HG02943 (cell line): ENCODE data around the gene ZNF609.

Experiments used
- ATAC-seq: cut with Tn5 transposase; IDR thresholded peaks from one replicate; pipeline ENCODE4 v1.9.1; 2021; ENCODE audit warnings: mild to moderate bottlenecking, low read depth, moderate library complexity; ENCODE audit not compliant: unreplicated experiment

Gene ZNF609

DNA sequence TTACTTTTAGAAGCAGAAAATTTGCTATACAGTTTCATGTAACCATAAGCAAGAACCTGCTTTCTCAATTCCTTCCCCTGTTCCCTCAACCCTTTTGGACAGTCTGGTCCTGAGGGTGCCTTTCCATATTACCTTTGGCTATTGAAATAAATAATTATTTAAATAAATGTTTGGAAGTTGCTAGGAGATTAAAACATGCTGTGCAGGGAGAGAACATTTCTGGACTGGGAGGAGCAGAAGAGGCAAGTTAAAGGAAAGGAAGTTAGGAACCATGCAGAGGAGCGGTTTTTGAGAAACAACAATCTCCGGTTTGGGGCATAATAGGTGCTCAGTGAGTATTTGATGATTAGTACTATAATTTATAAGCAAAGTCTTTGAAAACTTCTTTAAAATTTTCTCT, 41.8 kb downstream of the ZNF609 start:
- no peak for ATAC-seq

DNA sequence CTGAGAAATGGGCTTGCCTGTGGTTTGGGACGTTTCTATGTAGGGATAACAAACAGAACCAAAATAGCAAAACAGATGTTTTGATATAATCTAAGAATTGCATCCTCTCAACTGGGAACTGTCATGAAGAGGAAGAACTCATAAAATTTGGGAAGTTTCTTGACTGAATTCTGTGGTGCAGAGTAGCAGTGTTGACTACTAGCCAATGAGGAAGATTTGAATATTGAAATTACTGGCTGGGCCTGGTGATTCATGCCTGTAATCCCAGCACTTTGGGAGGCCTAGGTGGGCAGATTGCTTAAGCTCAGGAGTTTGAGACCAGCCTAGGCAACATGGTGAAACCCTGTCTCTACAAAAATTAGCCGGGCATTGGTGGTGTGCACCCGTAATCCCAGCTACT, 42.2 kb downstream of the ZNF609 start:
- no peak for ATAC-seq

DNA sequence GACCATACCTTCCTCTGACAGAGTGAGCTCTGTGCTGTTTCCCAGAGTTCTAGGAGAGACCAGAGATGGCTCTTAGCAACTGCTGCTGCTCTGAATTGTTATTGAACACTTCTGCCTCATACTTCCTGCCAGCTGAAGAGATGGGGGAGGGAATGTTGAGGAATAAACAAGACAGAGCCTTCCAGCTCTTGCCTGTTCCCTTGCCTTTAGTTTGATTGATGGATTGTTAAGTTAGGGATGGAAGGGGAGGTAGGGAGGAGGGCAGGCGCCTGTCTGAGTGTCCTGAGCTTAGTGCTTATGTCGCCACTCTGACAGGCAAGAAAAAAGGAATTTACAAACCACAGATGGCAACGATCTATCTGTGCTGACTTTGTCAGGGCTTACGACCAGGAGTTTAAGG, 42.8 kb downstream of the ZNF609 start:
- no peak for ATAC-seq

DNA sequence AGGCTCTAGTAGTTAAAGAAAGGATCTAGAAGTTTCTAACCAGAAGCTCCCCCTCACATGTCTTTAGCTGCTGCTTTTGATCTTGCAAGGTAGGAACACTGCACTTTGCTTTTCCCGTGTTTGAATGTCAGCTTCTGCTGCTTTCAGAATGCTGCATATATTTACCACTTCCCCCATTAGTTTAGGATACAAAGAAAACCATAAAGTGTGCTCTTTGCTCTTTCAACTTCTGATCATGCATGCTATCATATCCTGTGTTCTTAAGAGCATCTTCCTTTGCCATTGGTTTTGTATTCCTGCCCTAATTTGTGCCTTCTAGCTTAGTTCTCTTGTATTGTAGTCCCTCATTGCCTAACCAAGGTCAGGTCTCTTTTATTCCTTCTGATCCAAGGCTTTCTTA, 43.3 kb downstream of the ZNF609 start:
- no peak for ATAC-seq

DNA sequence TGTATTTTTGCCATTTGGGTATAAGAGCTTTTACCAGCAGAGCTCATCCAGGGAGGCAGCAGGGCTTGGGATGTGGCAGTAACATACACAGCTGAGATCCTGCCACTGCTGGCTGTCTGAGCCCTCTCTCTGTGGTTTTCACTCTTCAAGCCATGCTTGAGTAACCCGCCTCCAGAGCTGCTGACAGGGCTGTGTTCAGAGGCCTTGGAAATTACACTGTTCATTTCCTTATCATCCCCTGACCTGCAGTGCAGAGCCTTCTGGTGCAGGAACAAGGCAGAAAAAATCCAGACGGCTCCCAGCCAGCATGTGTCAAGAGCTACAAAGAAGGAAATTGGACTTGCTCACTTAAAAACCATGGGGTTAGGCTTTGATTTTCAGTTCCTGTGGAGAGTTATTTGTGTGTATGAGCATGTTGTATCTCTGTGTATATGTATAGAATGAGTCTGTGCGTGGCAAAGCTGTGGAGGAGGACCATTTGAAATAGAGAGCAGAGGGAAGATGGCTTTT, 47.0 kb downstream of the ZNF609 start:
- peak; percentile 70 for ATAC-seq

DNA sequence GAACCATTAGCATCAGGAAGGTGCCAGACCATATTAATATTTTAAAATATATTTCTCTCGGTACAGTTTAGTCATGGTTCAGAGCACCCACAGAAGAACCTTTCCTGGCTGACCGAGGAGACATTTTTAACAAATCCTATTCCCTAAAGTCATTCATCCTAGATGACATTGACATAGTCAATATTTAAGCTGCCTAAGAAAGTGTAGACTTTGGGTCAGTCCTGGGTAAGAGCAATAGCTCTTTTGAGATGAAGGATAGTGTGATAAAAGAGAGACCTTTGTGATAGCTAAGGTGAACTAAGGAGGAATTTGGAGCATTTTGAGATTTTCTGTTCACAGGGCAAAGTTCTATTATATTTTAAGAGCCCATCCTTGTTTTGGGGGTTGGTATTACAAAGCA, 47.5 kb downstream of the ZNF609 start:
- no peak for ATAC-seq

DNA sequence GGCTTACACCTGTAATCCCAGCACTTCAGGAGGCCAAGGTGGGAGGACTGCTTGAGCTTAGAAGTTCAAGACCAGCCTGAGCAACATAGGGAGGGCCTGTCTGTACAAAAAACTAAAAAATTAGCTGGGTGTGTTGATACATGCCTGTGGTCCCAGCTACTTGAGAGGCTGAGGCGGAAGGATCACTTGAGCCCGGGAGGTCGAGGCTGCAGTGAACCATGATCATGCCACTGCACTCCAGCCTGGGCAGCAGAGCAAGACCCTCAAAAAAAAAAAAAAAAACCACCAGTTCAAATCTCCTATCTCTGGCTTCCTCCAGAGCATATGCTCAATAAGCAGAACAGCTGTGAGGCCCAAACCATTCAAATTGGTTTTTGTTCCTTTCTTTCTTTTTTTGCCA, 53.4 kb downstream of the ZNF609 start:
- no peak for ATAC-seq

DNA sequence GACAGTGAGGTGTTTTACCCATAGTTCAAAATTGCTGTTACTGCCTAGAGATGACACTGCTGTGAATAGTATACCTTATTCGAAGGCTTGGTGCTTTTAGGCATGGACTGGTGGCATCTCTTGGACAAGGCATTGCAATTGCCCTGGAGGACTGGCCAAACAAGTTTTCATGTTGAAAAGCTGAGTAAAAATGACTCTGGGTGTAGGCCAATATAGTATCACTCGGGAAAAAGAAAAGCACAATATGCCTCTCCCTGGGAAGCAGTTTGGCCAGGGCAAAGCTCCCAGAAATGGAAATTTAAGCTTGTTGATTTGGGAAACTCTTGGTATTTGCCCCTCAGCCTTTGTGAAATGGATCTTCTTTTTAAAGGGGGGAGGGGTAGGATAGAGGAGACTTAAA, 54.8 kb downstream of the ZNF609 start:
- ATAC-seq, result no peak

DNA sequence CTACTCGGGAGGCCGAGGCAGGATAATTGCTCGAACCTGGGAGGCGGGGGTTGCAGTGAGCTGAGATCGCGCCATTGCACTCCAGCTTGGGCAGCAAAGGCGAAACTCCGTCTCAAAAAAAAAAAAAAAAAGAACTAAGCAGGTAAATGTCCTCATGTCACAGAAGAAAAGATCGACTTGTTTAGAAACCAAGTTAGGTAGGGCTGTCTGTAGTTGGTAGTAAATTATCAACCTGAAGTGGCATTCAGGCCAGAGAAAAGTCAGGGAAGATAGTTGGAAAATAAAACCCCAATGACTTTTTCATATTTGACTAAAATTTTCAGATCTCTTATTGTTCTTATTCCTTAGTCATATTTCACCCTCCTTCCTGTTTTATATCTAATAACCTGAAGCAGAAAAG, 55.4 kb downstream of the ZNF609 start:
- no peak for ATAC-seq

DNA sequence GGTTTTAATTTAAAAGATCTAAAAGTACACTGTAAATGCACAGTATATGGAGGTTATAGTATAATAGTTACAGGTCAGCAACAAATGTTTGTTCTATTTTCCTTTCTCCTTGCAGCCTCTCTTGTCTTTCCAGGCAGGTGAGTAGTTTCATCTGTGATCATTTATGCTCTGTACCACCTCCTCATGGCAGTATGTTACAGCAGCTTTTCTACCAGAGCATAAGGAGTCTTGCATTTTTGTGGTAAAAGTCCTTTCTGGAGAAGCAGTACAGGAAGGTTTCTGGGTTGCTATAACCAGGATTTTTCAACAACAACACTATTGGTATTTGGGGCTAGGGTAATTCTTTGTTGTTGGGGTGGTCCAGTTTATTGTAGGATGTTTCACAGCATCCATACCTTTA, 59.5 kb downstream of the ZNF609 start:
- no peak for ATAC-seq

DNA sequence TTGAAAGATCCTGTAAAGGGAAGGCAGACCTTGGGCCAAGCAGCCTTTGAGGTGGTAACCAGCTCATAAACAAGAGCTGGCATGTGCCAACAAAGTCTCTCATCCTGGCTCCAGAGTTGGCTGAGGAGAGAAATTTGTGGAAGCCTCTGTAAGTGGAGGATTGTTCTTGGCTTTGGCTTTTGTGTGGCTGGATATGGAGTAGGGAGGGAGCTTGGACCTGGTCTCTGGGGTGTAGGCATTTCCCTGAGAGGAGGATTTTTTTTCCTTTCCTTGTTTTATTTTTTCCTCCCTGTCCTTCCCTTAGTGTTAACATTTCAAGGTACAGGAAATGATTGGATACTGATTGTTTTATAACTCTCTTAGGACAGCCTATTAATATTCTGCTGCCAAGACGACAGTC, 60.8 kb downstream of the ZNF609 start:
- no peak for ATAC-seq

DNA sequence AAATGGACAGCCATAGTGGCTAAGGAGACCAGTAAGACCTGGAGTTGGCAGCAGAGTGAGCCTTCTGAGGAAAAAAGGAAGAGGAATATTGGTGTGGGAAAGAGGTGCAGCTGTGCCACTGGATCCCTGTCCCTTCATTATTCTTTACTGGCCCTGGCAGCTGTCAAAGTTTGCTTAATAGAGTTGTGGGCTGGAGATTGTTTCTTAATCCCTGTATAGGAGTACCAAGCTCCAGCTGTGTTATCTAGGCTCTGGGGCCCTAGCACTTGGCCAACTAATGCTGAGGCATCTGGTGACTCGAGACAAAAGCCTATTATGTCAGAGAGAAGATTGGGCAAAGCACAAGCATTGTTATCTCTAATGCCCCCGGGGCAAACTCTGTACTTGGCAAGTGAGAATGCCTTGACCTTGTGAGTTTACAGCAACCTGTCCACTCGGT, 61.4 kb downstream of the ZNF609 start:
- ATAC-seq, result no peak

DNA sequence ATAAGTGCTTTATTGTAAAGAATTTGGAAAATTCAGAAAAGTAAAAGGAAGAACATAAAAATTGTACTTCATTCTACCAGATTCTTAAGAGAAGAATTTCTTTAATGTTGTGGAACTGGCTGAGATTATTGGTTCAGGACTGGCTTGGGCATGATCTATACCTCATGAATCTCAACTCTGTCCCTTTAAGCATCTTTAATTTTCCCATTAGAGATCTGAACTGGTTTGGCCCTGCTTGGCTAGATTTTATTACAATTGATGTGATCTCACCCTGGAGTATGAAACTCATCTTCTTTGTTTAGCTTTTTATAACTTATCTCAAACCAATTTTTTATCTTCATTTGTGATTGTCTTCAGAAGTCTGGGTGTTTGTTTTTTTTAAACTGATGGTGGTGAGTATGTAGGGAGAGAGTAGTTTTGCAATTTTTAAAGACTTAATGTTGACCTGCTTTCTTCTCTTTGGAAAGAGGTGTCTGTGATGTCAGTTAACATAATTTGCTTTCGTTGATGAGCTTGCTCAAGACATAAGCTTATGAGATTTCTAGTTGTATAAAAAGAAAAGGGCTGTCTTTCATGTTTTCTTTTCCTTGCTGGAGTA, 61.9 kb downstream of the ZNF609 start:
- ATAC-seq, result no peak

DNA sequence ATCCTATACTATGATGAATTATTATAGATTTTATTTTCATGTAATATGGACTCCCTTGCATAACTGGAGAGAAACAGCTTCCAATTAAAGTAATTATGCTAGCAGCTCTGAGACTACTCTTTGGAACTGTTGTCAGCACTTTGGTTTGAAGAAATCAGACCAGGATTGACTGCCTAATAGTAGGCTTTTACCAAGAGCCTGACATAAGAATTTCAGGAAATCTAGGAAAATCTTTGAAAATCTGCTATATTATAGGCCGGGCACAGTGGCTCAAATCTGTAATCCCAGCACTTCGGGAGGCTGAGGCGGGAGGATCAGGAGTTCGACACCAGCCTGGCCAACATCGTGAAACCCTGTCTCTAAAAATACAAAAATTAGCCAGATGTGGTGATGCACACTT, 62.9 kb downstream of the ZNF609 start:
- no peak for ATAC-seq

DNA sequence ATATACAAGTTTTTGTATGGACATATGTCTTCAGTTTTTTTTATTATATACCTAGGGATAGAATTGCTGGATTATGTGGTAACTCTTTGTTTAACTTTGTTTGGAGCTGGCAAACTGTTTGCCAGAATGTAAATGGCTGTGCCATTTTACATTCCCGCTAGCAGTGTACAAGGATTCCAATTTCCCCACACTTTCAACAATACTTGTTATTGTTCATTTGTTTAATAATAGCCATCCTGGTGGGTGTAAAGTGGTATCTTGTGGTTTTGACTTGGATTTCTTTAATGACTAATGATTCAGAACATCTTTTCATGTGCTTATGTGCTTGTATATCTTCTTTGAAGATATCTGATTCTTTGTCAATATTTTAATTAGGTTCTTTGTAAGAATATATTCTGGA, 64.4 kb downstream of the ZNF609 start:
- ATAC-seq, result no peak

DNA sequence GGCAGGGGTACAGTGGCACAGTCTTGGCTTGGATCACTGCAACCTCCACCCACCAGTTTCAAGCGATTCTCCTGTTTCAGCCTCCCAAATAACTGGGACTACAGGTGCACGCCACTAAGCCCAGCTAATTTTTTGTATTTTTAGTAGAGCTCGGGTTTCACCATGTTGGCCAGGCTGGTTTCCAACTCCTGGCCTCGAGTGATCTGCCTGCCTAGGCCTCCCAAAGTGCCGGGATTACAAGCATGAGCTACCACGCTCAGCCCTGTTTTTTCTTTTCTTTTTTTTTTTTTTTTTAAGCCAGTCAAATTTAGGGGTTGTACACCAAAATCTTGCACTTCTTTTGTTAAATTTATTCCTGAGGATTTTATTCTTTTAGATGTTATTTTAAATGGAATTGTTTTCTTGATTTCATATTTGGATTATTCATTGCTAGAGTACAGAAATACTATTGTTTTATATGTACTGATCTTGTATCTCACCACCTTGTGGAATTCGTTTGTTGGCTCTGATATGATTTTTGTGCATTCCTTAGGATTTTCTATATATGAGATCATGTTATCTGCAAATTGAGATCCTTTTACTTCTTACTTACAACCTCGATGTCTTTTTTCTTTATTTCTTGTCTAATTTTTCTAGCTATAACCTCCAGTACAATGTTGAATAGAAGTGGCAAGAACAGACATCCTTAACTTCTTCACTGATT, 65.6 kb downstream of the ZNF609 start:
- ATAC-seq, result no peak

DNA sequence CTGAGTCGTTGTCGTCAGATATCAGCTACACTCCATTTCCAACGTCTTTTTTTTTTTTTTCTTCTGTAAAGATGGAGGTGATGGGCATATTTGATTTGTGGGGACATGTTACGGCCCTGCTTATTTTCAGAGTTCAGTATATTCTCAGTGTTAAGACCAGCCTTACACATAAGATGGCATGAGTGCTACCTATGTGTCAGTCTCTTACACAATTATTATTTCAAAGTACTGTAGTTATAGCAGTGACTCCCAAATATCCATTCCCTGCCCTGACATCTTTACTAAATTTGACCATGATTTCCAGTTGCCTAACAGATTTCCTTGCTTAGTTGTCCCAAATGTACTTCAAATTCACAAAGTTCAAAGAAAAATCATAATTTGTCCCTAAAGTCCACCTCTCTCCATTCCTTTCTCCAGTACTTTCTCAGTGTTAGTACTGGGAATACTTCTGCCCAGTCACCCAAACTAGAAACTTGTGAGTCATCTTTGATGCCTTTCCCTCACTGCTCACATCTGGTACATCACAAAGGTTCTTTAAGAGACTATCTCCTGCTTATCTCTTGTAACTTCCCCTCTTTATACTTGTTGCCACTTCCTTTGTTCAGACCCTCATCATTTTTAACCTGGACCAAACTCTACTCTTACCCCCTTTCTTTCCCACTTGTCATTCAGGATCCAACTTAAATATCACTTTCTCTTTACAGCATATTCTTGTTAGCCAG, 67.0 kb downstream of the ZNF609 start:
- no peak for ATAC-seq

DNA sequence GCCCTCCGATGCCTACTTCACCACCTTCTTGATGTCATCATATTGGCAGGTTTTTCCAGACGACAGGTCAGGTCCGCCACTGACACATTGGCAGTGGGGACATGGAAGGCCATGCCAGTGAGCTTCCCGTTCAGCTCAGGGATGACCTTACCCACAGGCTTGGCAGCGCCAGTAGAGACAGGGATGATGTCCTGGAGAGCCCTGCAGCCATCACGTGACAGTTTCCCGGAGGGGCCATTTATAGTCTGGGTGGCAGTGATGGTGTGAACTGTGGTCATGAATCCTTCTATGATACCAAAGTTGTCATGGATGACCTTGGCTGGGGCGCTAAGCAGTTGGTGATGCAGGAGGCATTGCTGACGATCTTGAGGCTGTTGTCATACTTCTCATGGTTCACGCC, 68.5 kb downstream of the ZNF609 start:
- ATAC-seq, result no peak

DNA sequence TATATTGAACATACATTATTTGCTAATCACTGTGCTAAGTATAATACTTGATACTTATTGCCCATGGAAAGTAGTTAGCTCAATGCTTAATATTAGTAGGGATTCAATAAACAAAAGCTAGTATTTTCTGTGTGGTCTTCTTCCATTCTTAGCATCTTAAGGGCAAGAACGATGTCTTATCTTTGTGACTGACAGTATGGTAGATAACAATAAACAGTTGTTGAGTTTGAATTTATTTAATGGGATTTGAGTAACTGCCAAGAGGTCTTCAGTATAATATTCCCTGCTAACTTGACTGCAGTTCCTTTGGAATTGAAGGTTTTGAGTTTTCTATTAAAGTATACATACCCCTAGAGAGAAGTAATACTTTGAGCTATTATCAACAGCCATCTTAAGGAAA, 70.1 kb downstream of the ZNF609 start:
- ATAC-seq, result no peak

DNA sequence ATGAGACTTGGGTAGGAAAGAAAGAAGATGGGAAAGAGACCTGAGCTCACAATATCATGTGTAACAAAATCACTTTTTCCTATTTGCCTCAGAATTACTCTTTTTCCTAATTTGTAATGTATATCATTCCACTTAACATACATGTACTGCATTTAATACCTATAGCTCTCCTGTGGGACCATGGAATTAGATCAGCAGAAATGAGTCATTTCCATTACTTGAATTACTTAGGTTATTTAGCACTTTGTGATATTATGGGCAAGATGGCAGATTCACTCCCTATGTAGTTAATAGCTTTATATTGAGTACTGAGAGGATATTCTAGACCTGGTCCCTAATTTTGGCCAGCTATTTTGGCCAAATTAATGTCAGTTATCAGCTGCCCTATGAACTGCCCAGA, 70.5 kb downstream of the ZNF609 start:
- no peak for ATAC-seq

DNA sequence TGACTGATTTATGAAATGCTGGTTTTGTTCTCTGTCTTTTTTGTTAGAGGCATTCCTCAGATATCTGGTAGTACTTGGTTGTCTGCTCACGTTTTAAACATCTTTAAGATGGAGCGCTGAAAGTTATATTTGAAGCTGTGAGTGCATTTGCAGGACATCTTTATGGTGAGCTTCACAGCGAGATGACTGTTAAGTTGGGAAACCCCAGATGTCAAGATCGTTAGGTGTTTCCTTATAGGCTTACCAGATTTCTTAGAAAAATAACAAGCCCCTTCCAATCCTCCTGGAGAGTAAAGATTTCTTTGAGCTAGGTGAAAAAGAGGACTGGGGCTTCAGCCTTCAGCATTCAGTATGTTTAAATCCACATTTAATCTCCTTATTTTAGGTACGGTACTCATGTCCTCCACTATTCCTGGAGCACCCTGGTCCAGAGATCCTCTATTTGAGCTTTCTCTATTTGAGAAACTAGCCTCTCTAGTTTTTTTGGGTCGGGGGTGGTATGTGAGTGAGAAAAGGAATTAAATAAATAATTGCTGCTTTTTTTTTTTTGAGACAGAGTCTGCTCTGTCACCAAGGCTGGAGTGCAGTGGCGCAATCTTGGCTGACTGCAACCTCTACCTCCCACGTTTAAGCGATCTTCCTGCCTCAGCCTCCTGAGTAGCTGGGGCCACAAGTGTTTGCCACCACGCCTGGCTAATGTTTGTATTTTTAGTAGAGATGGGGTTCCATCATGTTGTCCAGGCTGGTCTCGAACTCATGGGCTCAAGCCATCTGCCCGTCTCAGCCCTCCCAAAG, 72.3 kb downstream of the ZNF609 start:
- no peak for ATAC-seq
